Uterus (tissue), 4 donors: ENCODE results near the gene BCOR. TPM values are rescaled to one million over a fixed set of nuclear protein-coding genes. Genes with fewer than 3 reads are reported as not detected.

ENCODE experiments used
- DNase-seq, 2 donors: peaks; one replicate each; pipeline ENCODE4 v3.0.0-alpha.2; 2019 to 2020
- H3K27ac ChIP-seq, 2 donors: fragments of 200-600 bp; sonication (generic); 1 replicate in 1 of 2; 2 replicates in 1 of 2; pipeline ENCODE4 v1.5.1; 2016 to 2018
- H3K27me3 ChIP-seq, 2 donors: fragments of 200-600 bp; sonication (generic); one replicate each; pipeline ENCODE4 v1.5.1; 2018 to 2019; ENCODE audit warnings: control low read depth in 1 of 2
- H3K36me3 ChIP-seq, 2 donors: fragments of 200-600 bp; sonication (generic); one replicate each; pipeline ENCODE4 v1.5.1; 2019; ENCODE audit warnings: control low read depth in 1 of 2
- H3K4me1 ChIP-seq, 2 donors: fragments of 200-600 bp; sonication (generic); one replicate each; pipeline ENCODE4 v1.5.1; 2018 to 2019; ENCODE audit warnings: control low read depth in 1 of 2
- H3K4me3 ChIP-seq, 2 donors: fragments of 200-600 bp; sonication (generic); 1 replicate in 1 of 2; 2 replicates in 1 of 2; pipeline ENCODE4 v1.5.1; 2018 to 2019; ENCODE audit warnings: mild to moderate bottlenecking in 1 of 2
- H3K9me3 ChIP-seq, 2 donors: fragments of 200-600 bp; sonication (generic); one replicate each; pipeline ENCODE4 v1.5.1; 2019; ENCODE audit warnings: control low read depth in 1 of 2
- CTCF ChIP-seq, 4 experiments: fragments of 200-600 bp in 2 of 4; fragments of 450-650 bp in 2 of 4; sonication (generic) in 2 of 4; IDR thresholded peaks; one replicate each; pipeline ENCODE4 v1.5.1; 2016 to 2019; ENCODE audit warnings: antibody characterized with exemption in 4 of 4, mild to moderate bottlenecking in 2 of 4, moderate library complexity in 1 of 4
- POLR2A ChIP-seq, 2 donors: fragments of 450-650 bp; IDR thresholded peaks; one replicate each; pipeline ENCODE4 v1.6.1; 2016; ENCODE audit warnings: antibody characterized with exemption in 2 of 2, mild to moderate bottlenecking in 1 of 2, moderate library complexity in 1 of 2
- intact Hi-C: fragments of 100-400 bp; cut with DNase I; formaldehyde crosslinking; loops from one replicate; pipeline ENCODE4 v1.15.1; 2023; ENCODE audit warnings: low total_unique reads
- total RNA-seq, 4 donors: library from RNA; depleted of rRNA in 3 of 4; stranded (reverse); fragments of >200 nt in 3 of 4; gene quantifications; one replicate each; pipeline versions ENCODE4 v1.1.0 to v1.2.4, GENCODE V29; 2014 to 2023
- donor health status: DM: yes; HTN: yes; CAD: no.

Gene BCOR
- total RNA-seq, result 10 to 100 TPM in 3 of 4 donors, 1 to 10 TPM in 1; 10.0 to 42.4 (median 26.4) TPM

DNA sequence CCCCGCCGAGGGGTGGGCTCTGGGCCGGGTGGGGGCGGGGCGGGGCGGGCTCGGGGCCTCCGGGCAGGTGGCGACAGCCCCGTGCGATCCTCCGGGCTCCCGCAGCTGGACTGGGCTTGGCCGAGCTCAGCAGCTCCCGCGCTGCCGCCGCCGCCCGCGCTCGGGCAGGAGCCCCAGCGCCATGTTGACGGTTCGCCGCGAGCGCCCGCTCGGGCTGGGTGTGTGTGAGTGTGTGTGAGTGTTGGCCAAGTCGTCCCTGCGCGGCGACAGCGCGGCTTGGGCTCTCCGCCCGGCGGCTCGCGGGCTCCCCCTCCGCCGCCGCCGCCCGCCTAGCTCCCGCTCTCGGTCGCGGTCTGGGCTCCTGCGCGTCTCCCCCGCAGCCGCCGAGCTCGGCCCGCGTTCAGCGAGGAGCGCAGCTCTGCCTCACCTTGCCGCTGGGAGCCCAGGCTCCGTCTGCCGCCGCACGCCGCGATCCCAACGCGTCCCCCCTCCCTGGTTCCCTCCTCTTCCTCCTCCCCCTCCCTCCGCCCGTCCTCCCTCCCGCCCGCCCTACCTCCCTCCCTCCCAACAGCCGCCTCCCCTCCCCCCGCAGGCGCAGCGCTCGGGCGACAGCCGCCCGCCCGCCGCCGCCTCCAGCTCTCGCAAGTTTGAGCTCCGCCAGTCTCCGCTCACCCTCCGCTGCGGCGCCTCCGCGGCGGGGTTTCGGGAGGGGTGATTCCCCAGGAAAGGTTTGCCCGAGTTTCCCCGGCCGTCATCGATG is at the start of gene BCOR:
Gene BCOR, minus strand, starts transcription at position 455 of the 760 bp plus-strand sequence. CDS start 20,029 bp downstream, outside the sequence.
- no peaks in the 10 kb centered on the region for H3K4me1 ChIP-seq
- H3K27me3 ChIP-seq, result peaks cover 0 to 14% of the 10 kb centered on the region in 2 donors
- H3K27ac ChIP-seq, result peak within 1 kb of the TSS; percentile 61 to 91
- H3K4me3 ChIP-seq, result peak within 1 kb of the TSS; percentile 76 to 82
- no peaks in the 10 kb centered on the region for H3K36me3 ChIP-seq
- intact Hi-C loops, result no loop called here
- no peaks in the 10 kb centered on the region for H3K9me3 ChIP-seq
- peak; percentile 72 to 76 for DNase-seq
- TF ChIP-seq POLR2A (IDR thresholded peaks at IDR 0.05) (peak; percentile 35 to 88), CTCF (IDR thresholded peaks at IDR 0.05) (peak in 1 of 4 experiments; percentile 10)

GRCh38 chrX:40147126-40147952 is 49.6 kb upstream of the BCOR start:
- Histone ChIP-seq H3K4me3 (no peak overlapping the region), H3K27ac (no peak overlapping the region), H3K27me3 (no peaks in the 10 kb centered on the region), H3K9me3 (no peaks in the 10 kb centered on the region), H3K36me3 (no peaks in the 10 kb centered on the region), H3K4me1 (peaks cover 0 to 5% of the 10 kb centered on the region in 2 donors)
- TF ChIP-seq POLR2A (IDR thresholded peaks at IDR 0.05) (no peak), CTCF (IDR thresholded peaks at IDR 0.05) (no peak)
- DNase-seq, result no peak
- intact Hi-C loops, result no loop called here

GRCh38 chrX:40146262-40147125 is 48.7 kb upstream of the BCOR start:
- Histone ChIP-seq H3K4me3 (peak overlapping the region; percentile 30 to 47), H3K36me3 (no peaks in the 10 kb centered on the region), H3K9me3 (no peaks in the 10 kb centered on the region), H3K27me3 (no peaks in the 10 kb centered on the region), H3K27ac (peak overlapping the region; percentile 48 to 80), H3K4me1 (peaks cover 0 to 5% of the 10 kb centered on the region in 2 donors)
- TF ChIP-seq POLR2A (IDR thresholded peaks at IDR 0.05) (peak in 1 of 2 donors; percentile 19), CTCF (IDR thresholded peaks at IDR 0.05) (no peak)
- DNase-seq, result peak; percentile 44 to 60
- intact Hi-C loops, result no loop called here

DNA sequence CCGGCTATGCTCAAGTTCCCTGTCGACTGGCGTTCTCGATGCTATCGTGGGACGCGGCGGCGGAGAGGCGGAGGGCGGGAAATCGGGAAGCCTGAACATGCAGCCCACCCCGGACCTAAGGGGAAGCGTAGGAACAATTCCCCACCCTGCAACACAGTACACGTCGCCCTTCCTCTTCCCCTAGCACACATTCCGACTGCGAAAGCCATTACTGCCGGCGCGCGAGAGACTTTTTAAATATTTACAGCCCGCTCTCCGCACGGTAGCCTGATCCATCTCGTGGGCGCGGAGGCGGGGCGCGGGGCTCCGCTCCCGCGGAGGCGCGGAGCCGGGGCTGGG is 48.1 kb upstream of the BCOR start:
- Histone ChIP-seq H3K4me3 (peak overlapping the region; percentile 30 to 47), H3K27ac (peak overlapping the region; percentile 48 to 80), H3K27me3 (no peaks in the 10 kb centered on the region), H3K4me1 (peaks cover 0 to 5% of the 10 kb centered on the region in 2 donors), H3K36me3 (no peaks in the 10 kb centered on the region), H3K9me3 (no peaks in the 10 kb centered on the region)
- intact Hi-C loops, result no loop called here
- DNase-seq, result no peak
- TF ChIP-seq POLR2A (IDR thresholded peaks at IDR 0.05) (no peak), CTCF (IDR thresholded peaks at IDR 0.05) (no peak)
